Measurements from ENCODE around the gene MOCOS.

GRCh38 chr18:36141576-36141975, 45.7 kb upstream of the MOCOS start:
- no peak for TF ChIP-seq CTCF (IDR thresholded peaks at IDR 0.05)
- no peak for TF ChIP-seq SIN3A (IDR thresholded peaks at IDR 0.05; ENCODE audit: borderline replicate concordance, insufficient read depth, low read depth, low read length)
- TF ChIP-seq REST (IDR thresholded peaks at IDR 0.05; ENCODE audit: insufficient read depth in 1 of 2, low read depth in 2 of 2, low read length in 1 of 2), result no peak
- no peak for TF ChIP-seq POLR2AphosphoS5 (IDR thresholded peaks at IDR 0.05; ENCODE audit: low read depth, low read length)
- TF ChIP-seq TCF7L2 (IDR thresholded peaks at IDR 0.05; ENCODE audit: low read depth, low read length), result no peak
